Neural crest cell (in vitro differentiated cells): Measurements from ENCODE around the gene MPP2. TPM values are rescaled to one million over a fixed set of nuclear protein-coding genes. Genes with fewer than 3 reads are reported as not detected.

Experiments used
- DNase-seq: peaks from one replicate; pipeline ENCODE4 v3.0.0; 2021; ENCODE audit warnings: low read depth, mixed read lengths, low spot score
- H3K27ac Mint-ChIP-seq: one replicate; pipeline ENCODE4 v1.8.0; 2021; ENCODE audit warnings: mild to moderate bottlenecking, mixed read lengths; ENCODE audit not compliant: unreplicated experiment
- H3K27me3 Mint-ChIP-seq: 2 replicates; pipeline ENCODE4 v1.8.0; 2021; ENCODE audit warnings: low read depth, mild to moderate bottlenecking, mixed read lengths
- H3K36me3 Mint-ChIP-seq: 2 replicates; pipeline ENCODE4 v1.8.0; 2021; ENCODE audit warnings: low read depth, mild to moderate bottlenecking, mixed read lengths
- H3K4me1 Mint-ChIP-seq: 2 replicates; pipeline ENCODE4 v1.8.0; 2021; ENCODE audit warnings: mixed read lengths
- H3K4me3 Mint-ChIP-seq: one replicate; pipeline ENCODE4 v1.8.0; 2021; ENCODE audit warnings: mild to moderate bottlenecking, mixed read lengths
- H3K9me3 Mint-ChIP-seq: 2 replicates; pipeline ENCODE4 v1.8.0; 2021; ENCODE audit warnings: mixed read lengths
- total RNA-seq: library from RNA; stranded (reverse); gene quantifications from 2 replicates; pipeline ENCODE4 v1.2.1, GENCODE V29; 2021
- TF ChIP-seq, protein P1 (sequence below): fragments of 200-600 bp; sonication (generic); conservative IDR thresholded peaks from 2 replicates; pipeline ENCODE4 v1.5.0; 2021; ENCODE audit warnings: antibody characterized with exemption, mild to moderate bottlenecking

MPP2 gene
- total RNA-seq, 1 donor from 2014 or later = 29.8 TPM

GRCh38 chr17:43917348-43918025, 10.2 kb upstream of the MPP2 start:
- no peak for DNase-seq
- H3K4me1 Mint-ChIP-seq = no peaks in the 10 kb centered on the region
- peaks cover 5% of the 10 kb centered on the region for H3K27me3 Mint-ChIP-seq
- TF ChIP-seq, protein P1, sequence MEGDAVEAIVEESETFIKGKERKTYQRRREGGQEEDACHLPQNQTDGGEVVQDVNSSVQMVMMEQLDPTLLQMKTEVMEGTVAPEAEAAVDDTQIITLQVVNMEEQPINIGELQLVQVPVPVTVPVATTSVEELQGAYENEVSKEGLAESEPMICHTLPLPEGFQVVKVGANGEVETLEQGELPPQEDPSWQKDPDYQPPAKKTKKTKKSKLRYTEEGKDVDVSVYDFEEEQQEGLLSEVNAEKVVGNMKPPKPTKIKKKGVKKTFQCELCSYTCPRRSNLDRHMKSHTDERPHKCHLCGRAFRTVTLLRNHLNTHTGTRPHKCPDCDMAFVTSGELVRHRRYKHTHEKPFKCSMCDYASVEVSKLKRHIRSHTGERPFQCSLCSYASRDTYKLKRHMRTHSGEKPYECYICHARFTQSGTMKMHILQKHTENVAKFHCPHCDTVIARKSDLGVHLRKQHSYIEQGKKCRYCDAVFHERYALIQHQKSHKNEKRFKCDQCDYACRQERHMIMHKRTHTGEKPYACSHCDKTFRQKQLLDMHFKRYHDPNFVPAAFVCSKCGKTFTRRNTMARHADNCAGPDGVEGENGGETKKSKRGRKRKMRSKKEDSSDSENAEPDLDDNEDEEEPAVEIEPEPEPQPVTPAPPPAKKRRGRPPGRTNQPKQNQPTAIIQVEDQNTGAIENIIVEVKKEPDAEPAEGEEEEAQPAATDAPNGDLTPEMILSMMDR = peak; percentile 52
- no peaks in the 10 kb centered on the region for H3K9me3 Mint-ChIP-seq
- H3K4me3 Mint-ChIP-seq = no peak overlapping the region
- no peak overlapping the region for H3K27ac Mint-ChIP-seq
- H3K36me3 Mint-ChIP-seq = no peaks in the 10 kb centered on the region

DNA sequence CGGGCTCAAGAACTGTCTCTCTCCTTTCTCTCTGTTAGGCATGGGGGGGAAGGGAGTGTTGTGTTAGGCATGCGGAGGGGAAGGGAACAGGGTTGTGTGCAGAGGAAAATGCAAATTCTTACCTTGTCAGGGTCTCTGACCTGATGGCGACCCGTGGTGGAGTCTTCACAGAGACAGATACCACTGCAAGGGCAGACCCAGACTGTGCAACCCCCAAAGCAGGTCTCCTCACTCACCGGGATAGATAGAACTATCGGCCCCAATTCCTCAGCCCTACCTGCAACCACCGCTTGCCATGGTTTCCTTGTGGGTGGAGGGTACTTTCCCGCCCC, 9.6 kb upstream of the MPP2 start:
- no peak overlapping the region for H3K4me3 Mint-ChIP-seq
- peaks cover 3% of the 10 kb centered on the region for H3K27me3 Mint-ChIP-seq
- TF ChIP-seq, protein P1 = no peak
- H3K4me1 Mint-ChIP-seq = no peaks in the 10 kb centered on the region
- no peaks in the 10 kb centered on the region for H3K36me3 Mint-ChIP-seq
- no peak for DNase-seq
- H3K27ac Mint-ChIP-seq = no peak overlapping the region
- H3K9me3 Mint-ChIP-seq = no peaks in the 10 kb centered on the region

DNA sequence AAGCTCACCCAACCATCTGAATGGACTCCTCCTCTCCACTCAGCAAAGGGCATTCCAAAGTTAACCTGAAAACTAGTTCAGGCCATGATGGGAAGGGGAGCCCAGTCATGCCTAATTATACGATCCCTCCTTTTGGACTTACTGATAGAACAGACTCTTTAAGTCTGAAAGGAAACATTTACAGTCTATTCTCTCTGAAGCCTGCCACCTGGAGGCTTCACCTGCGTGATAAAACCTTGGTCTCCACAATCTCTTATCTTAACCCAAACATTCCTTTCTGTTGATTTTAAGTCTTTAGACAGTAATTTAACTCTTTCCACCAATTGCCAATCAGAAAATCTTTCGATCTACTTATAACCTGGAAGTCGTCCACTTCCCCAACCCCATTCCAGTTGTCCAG, 9.0 kb upstream of the MPP2 start:
- no peak for DNase-seq
- Mint-ChIP-seq H3K4me3 (no peak overlapping the region), H3K9me3 (no peaks in the 10 kb centered on the region), H3K27ac (no peak overlapping the region), H3K27me3 (peaks cover 3% of the 10 kb centered on the region), H3K4me1 (no peaks in the 10 kb centered on the region), H3K36me3 (no peaks in the 10 kb centered on the region)
- TF ChIP-seq, protein P1 = no peak

GRCh38 chr17:43915559-43915958, 8.2 kb upstream of the MPP2 start:
- Mint-ChIP-seq H3K4me3 (no peak overlapping the region), H3K36me3 (no peaks in the 10 kb centered on the region), H3K27ac (no peak overlapping the region), H3K9me3 (no peaks in the 10 kb centered on the region), H3K4me1 (no peaks in the 10 kb centered on the region), H3K27me3 (peaks cover 3% of the 10 kb centered on the region)
- TF ChIP-seq, protein P1 = no peak
- no peak for DNase-seq

- DNase-seq = no peak
Measured at GRCh38 chr17:43914451-43914850, 7.1 kb upstream of the MPP2 start.

More at GRCh38 chr17:43914451-43914850, 7.1 kb upstream of the MPP2 start:
- no peak overlapping the region for H3K4me3 Mint-ChIP-seq
- H3K4me1 Mint-ChIP-seq = no peaks in the 10 kb centered on the region
- TF ChIP-seq, protein P1 = no peak
- H3K9me3 Mint-ChIP-seq = no peaks in the 10 kb centered on the region
- H3K36me3 Mint-ChIP-seq = no peaks in the 10 kb centered on the region
- H3K27ac Mint-ChIP-seq = no peak overlapping the region
- peaks cover 10% of the 10 kb centered on the region for H3K27me3 Mint-ChIP-seq
